Sigmoid colon (tissue), 7 donors: ENCODE measurements around the gene SPAG6. TPM values are rescaled to one million over a fixed set of nuclear protein-coding genes. Genes with fewer than 3 reads are reported as not detected.

Experiments used
- DNase-seq: peaks from one replicate; pipeline ENCODE4 v3.0.0-alpha.2; 2019
- H3K27ac ChIP-seq, 4 donors: fragments of 200-600 bp; sonication (generic); one replicate each; pipeline ENCODE4 v1.5.1; 2016 to 2019; ENCODE audit warnings: mild to moderate bottlenecking in 1 of 4
- H3K27me3 ChIP-seq, 3 donors: fragments of 200-600 bp; sonication (generic); one replicate each; pipeline ENCODE4 v1.5.1; 2019; ENCODE audit warnings: mild to moderate bottlenecking in 1 of 3
- H3K36me3 ChIP-seq, 4 donors: fragments of 200-600 bp; sonication (generic); one replicate each; pipeline ENCODE4 v1.5.1; 2016 to 2019
- H3K4me1 ChIP-seq, 4 donors: fragments of 200-600 bp; sonication (generic); one replicate each; pipeline ENCODE4 v1.5.1; 2017 to 2019
- H3K4me3 ChIP-seq, 4 donors: fragments of 200-600 bp; sonication (generic); one replicate each; pipeline ENCODE4 v1.5.1; 2017 to 2019; ENCODE audit warnings: mild to moderate bottlenecking in 2 of 4, moderate library complexity in 1 of 4
- H3K9me3 ChIP-seq, 4 donors: fragments of 200-600 bp in 3 of 4; sonication (generic) in 3 of 4; one replicate each; pipeline versions ENCODE4 v1.5.1 to v1.6.1; 2013 to 2019
- CTCF ChIP-seq, 4 experiments: fragments of 450-650 bp in 3 of 4; fragments of 200-600 bp in 1 of 4; IDR thresholded peaks; one replicate each; pipeline ENCODE4 v1.5.1; 2016 to 2019; ENCODE audit warnings: antibody characterized with exemption in 4 of 4, mild to moderate bottlenecking in 3 of 4, moderate library complexity in 2 of 4
- EP300 ChIP-seq, 4 donors: sonication (generic); formaldehyde crosslinking; IDR thresholded peaks; one replicate each; pipeline ENCODE4 v1.6.1; 2017; ENCODE audit warnings: antibody characterized with exemption in 4 of 4
- POLR2A ChIP-seq, 2 donors: fragments of 450-650 bp; IDR thresholded peaks; one replicate each; pipeline ENCODE4 v1.6.1; 2016; ENCODE audit warnings: antibody characterized with exemption in 2 of 2, mild to moderate bottlenecking in 2 of 2, moderate library complexity in 2 of 2
- POLR2AphosphoS5 ChIP-seq, 4 donors: sonication (generic); formaldehyde crosslinking; IDR thresholded peaks; one replicate each; pipeline ENCODE4 v1.6.1; 2017; ENCODE audit warnings: antibody characterized with exemption in 4 of 4
- WGBS, 2 donors: extraction: QIAGEN DNeasy Blood & Tissue Kit; methylation state at CpG; one replicate each; pipeline ENCODE4 v1.1.7; 2013; 5-methylcytosine and 5-hydroxymethylcytosine counted together
- intact Hi-C: fragments of 100-400 bp; cut with DNase I; formaldehyde crosslinking; loops from one replicate; pipeline ENCODE4 v1.15.1; 2023
- polyA plus RNA-seq, 3 donors: library from polyadenylated mRNA; stranded (reverse); fragments of 200-250 nt; gene quantifications; one replicate each; pipeline ENCODE4 v1.2.3, GENCODE V29; 2013
- total RNA-seq, 4 donors: library from RNA; depleted of rRNA; stranded (reverse); fragments of >200 nt; gene quantifications; one replicate each; pipeline ENCODE4 v1.1.0, GENCODE V29; 2016
- donor health status: healthy with polysubstance abuse.
- donor health status: Bipolar disorder and iron deficiency.
- donor health status: healthy.

SPAG6 gene
- total and polyA plus RNA-seq, 7 donors = 0.16 TPM; not detected in 6

GRCh38 chr10:22334414-22335172 is 10.7 kb upstream of the SPAG6 start:
- Histone ChIP-seq H3K9me3 (no peaks in the 10 kb centered on the region), H3K27ac (no peak overlapping the region), H3K36me3 (peaks cover 0 to 8% (median 2%) of the 10 kb centered on the region in 4 donors), H3K27me3 (peaks cover 52 to 62% (median 58%) of the 10 kb centered on the region in 3 donors), H3K4me3 (peak overlapping the region; percentile 25 to 52 (median 38)), H3K4me1 (peaks cover 0 to 31% (median 30%) of the 10 kb centered on the region in 4 donors)
- no peak for DNase-seq
- intact Hi-C loops = no loop called here
- 18 to 25% methylated on average over 73 of the region's 73 CpGs for WGBS, 2 donors
- TF ChIP-seq CTCF (IDR thresholded peaks at IDR 0.05) (no peak), EP300 (IDR thresholded peaks at IDR 0.05) (no peak), POLR2AphosphoS5 (IDR thresholded peaks at IDR 0.05) (peak in 1 of 4 donors; percentile 6), POLR2A (IDR thresholded peaks at IDR 0.05) (no peak)

- WGBS, 2 donors = 1 to 4% methylated on average over 71 of the region's 71 CpGs
- H3K27ac ChIP-seq = no peak overlapping the region
- peak overlapping the region; percentile 25 to 52 (median 38) for H3K4me3 ChIP-seq
- peaks cover 0 to under 1% (median 0%) of the 10 kb centered on the region in 4 donors for H3K36me3 ChIP-seq
- intact Hi-C loops = no loop called here
- H3K9me3 ChIP-seq = no peaks in the 10 kb centered on the region
- DNase-seq = peak; percentile 72
- peaks cover 52 to 66% (median 58%) of the 10 kb centered on the region in 3 donors for H3K27me3 ChIP-seq
- TF ChIP-seq CTCF (IDR thresholded peaks at IDR 0.05) = peak in 1 of 4 experiments; percentile 26
- peak; percentile 14 to 65 (median 44) for TF ChIP-seq POLR2AphosphoS5 (IDR thresholded peaks at IDR 0.05)
- no peak for TF ChIP-seq POLR2A (IDR thresholded peaks at IDR 0.05)
- no peak for TF ChIP-seq EP300 (IDR thresholded peaks at IDR 0.05)
- H3K4me1 ChIP-seq = peaks cover 0 to 36% (median 34%) of the 10 kb centered on the region in 4 donors
Measured at GRCh38 chr10:22335173-22335933, 9.9 kb upstream of the SPAG6 start.

- intact Hi-C loops = no loop called here
- Histone ChIP-seq H3K27ac (no peak overlapping the region), H3K36me3 (no peaks in the 10 kb centered on the region), H3K9me3 (no peaks in the 10 kb centered on the region), H3K4me3 (no peak overlapping the region), H3K27me3 (peaks cover 70 to 89% (median 76%) of the 10 kb centered on the region in 3 donors), H3K4me1 (peaks cover 0 to 44% (median 42%) of the 10 kb centered on the region in 4 donors)
- no peak for DNase-seq
- 15 to 17% methylated on average over 9 of the region's 9 CpGs for WGBS, 2 donors
- peak in 1 of 4 donors; percentile 13 for TF ChIP-seq POLR2AphosphoS5 (IDR thresholded peaks at IDR 0.05)
- no peak for TF ChIP-seq CTCF (IDR thresholded peaks at IDR 0.05)
Measured at GRCh38 chr10:22338185-22338900, 7.0 kb upstream of the SPAG6 start.

- Histone ChIP-seq H3K36me3 (no peaks in the 10 kb centered on the region), H3K27me3 (peaks cover 76 to 89% (median 77%) of the 10 kb centered on the region in 3 donors), H3K27ac (no peak overlapping the region), H3K4me1 (peaks cover 0 to 44% (median 42%) of the 10 kb centered on the region in 4 donors), H3K9me3 (no peaks in the 10 kb centered on the region), H3K4me3 (no peak overlapping the region)
- no peak for TF ChIP-seq POLR2A (IDR thresholded peaks at IDR 0.05)
- no peak for TF ChIP-seq EP300 (IDR thresholded peaks at IDR 0.05)
- TF ChIP-seq POLR2AphosphoS5 (IDR thresholded peaks at IDR 0.05) = no peak
- no peak for TF ChIP-seq CTCF (IDR thresholded peaks at IDR 0.05)
- intact Hi-C loops = no loop called here
- DNase-seq = no peak
Measured at GRCh38 chr10:22338931-22339330, 6.4 kb upstream of the SPAG6 start.
